Myocyte (in vitro differentiated cells): ENCODE results near the gene KCTD4. TPM values are rescaled to one million over a fixed set of nuclear protein-coding genes. Genes with fewer than 3 reads are reported as not detected.
"Not testable (repeated sequence)": the region's sequence is repeated elsewhere in the genome, so short reads cannot be mapped to it uniquely, and the experiment has no call there.

Source experiments
- DNase-seq: peaks from one replicate; pipeline ENCODE4 v3.0.0-alpha.2; 2012; ENCODE audit warnings: low read depth
- total RNA-seq: library from RNA; depleted of rRNA; stranded (reverse); fragments of >200 nt; gene quantifications from 2 replicates; pipeline ENCODE4 v1.2.3, GENCODE V29; 2014

The KCTD4 gene
- total RNA-seq, 1 donor from 2014 or later, result not detected

DNA sequence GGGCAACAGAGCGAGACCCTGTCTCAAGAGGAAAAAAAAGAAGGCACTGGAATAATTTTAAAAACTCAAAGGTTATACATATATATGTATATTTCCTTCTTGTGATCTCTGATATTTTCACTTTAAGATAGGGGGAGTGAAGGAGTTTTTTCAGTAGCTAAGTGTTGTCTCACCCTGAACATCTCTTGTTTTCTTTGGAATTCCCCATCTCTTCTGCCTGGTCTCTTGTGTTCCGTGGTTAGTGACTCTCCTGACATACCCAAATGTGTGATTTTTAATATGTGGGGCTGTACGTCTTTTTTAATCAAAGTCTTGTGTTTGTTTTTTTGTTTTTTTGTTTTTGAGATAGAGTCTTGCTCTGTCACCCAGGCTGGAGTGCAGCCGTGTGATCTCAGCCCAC lies 15.3 kb upstream of the KCTD4 start:
- no peak for DNase-seq

DNA sequence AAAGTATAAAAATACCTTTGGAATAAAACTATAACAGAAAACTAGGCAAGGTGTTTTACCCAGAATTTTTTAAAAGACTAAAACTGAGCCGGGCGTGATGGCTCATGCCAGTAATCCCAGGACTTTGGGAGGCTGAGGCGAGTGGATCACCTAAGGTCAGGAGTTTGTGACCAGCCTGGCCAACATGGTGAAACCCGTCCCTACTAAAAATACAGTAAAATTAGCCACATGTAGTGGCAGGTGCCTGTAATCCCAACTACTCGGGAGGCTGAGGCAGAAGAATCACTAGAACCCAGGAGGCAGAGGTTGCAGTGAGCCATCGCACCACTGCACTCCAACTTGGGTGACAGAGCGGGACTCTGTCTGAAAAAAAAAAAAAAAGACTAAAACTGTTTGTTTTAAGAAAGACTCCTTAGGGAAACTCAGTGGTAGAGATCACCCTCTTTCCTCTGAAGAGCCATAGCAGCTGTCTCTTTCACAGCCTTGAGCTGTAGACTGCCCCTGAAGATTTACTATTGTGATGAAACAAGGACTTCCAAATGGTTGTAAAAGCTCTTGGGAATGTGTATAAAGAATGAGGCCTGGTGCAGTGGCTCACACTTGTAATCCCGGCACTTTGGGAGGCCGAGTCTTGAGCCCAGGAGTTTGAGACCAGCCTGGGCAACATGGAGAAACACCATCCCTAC lies 14.7 kb upstream of the KCTD4 start:
- peak; percentile 49 for DNase-seq

DNA sequence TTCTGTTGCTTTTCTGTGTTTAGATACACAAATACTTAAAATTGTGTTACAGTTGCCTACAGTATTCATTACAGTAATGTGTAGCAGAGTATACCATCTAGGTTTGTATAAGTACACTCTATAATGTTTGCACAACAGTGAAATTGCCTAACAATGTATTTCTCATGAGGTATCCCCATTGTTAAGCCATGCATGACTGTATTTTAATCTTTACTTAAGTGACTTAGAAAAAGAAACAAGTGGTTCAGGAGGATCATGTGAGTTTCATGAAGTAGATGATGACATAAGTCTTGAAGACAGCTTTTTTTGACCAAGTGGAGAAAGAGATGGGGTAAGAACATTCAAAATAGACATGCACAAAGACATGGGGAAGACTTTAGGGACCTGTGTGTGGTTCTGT lies 8.4 kb upstream of the KCTD4 start:
- peak; percentile 11 for DNase-seq

GRCh38 chr13:45208132-45208531 lies 7.3 kb upstream of the KCTD4 start:
- DNase-seq, result no peak

GRCh38 chr13:45207319-45207718 lies 6.5 kb upstream of the KCTD4 start:
- DNase-seq, result peak; percentile 49

DNA sequence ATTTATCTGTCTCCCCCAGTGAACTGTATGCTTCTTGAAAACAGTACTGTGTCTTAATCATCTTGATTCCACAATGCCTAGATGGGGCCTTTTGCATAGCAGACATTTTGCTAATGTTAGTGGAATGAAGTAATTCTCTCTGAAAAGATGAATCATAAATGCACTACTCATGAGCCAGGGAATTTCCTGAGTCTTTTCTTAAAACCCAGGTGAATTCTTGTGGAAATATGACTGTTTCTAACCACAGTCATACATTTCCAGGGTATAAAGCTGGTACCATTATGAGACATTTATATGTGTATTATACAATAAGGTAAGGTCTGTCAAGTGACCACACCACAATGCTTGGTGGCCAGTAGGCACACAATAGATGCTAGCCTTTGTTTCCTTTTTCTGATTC lies 5.5 kb upstream of the KCTD4 start:
- DNase-seq, result peak; percentile 72

DNA sequence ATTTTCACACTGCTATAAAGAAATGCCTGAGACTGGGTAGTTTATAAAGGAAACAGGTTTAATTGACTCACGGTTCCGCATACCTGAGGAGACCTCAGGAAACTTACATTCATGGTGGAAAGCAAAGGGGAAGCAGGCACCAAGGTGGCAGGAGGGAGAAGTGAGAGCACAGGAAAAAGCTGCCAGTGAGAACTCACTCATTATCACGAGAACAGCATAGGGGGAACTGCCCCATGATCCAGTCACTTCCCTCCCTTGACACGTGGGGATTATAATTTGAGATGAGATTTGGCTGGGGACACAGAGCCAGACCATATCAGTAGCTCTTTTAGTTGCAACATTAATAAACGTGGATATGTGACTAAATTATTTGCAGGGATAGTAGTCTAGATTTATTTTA lies 4.3 kb upstream of the KCTD4 start:
- DNase-seq, result no peak

- DNase-seq, result no peak
Observed at GRCh38 chr13:45199711-45200110, 1.1 kb downstream of the KCTD4 start.

GRCh38 chr13:45198924-45199323 lies 1.9 kb downstream of the KCTD4 start:
- DNase-seq, result no peak

- no peak for DNase-seq
Observed at GRCh38 chr13:45198041-45198440, 2.8 kb downstream of the KCTD4 start.

DNA sequence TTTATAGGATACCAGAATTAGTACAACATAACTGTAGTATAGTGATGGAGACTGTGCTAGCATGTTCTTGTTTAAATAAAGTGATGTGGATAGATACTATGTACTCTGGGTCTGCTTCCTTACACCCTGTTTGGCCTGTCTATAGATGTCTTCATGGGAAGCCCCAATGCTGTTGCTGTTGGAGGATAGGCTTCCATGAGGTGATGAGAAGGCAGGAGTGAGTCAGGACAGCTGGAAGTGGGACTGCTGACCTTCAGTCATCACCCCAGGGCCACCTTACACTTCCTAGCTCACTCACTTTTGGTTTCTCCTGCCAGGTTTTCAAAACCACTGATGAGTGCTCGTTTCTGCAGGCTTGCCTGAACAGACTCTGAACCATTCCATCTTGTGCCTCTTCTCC lies 4.2 kb downstream of the KCTD4 start:
- DNase-seq, result peak; percentile 34

DNA sequence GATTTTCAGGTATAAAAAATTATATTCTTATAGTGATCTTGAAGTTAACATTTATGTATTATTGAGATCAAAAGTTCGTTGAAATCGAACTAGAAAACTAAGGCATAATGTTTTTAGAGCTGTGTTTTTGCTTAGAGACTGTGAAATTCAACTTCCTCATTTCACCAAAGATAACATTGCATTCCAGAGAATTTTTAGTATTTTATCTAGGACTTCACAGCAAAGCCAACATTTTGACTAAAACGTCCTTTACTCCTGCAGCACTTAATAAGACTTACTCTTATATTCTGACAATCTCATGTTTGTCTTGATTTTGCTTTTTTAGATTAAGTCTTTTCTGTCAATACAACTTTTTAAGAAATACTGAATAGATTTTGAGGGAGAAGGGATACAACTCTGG lies 4.7 kb downstream of the KCTD4 start:
- no peak for DNase-seq

DNA sequence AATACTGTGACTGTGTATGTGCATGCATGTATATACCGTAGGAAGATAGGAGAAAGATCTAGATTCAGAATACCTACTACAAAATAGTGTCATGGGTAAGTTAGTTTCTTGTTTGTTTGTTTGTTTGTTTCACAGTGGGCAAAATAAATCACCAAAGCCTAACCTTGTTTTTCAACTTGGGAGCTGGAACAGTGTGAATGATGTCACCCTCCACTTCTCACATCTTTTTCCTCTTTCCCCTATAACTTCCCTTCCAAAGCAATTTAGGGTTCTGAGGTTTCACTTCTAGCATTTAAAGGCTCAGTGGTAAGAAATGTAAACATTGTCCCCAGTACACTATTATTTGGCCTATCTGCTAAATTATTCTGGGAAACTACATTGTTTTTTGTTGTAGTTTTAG lies 5.4 kb downstream of the KCTD4 start:
- DNase-seq, result no peak

DNA sequence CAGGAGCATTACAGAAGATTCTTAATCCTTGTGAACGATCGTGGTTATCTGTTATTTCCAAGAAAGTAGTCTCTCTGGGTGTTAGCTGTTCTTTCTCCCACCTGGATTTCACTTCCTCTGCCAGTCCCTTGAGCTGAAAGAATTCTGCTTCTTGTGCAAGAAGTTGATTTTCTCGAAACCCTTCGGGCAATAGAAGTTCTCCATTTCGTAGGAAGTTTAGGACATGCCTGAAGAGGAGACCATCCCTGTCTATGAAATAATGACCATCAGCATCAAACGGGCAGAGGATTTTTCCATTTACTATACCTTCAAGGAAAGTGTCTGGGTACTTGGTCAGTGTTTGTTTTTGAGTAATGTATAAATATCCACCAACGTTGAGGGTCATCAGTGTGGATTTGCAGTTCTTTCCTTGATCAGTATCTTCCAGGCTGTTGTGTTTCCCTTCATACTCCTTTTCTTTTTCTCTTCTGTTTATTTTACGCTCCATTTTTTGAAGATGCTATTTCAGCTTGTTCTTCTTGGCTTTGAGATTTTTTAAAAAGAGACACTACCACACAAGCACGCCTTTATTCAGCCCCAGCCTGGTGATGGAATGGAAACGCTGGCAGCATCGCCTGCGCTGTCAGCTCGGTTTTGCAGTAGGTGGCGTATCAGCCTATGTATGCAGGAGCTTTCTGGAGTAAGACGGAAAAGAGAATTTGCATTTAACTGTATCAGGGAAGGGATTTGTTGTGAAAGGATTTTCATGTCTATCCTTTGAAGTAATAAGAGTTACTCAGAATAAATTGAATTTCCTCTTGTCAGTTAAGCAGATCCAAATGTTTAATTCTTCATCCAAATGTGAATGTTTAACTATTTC lies 6.5 kb downstream of the KCTD4 start:
- DNase-seq, result no peak

- no peak for DNase-seq
Observed at GRCh38 chr13:45191874-45192273, 9.0 kb downstream of the KCTD4 start.

GRCh38 chr13:45189511-45189910 lies 11.3 kb downstream of the KCTD4 start:
- DNase-seq, result peak; percentile 79

GRCh38 chr13:45189077-45189476 lies 11.8 kb downstream of the KCTD4 start:
- DNase-seq, result not testable (repeated sequence)

- DNase-seq, result no peak
Observed at GRCh38 chr13:45185286-45185685, 15.6 kb downstream of the KCTD4 start.

GRCh38 chr13:45184693-45185092 lies 16.2 kb downstream of the KCTD4 start:
- no peak for DNase-seq

DNA sequence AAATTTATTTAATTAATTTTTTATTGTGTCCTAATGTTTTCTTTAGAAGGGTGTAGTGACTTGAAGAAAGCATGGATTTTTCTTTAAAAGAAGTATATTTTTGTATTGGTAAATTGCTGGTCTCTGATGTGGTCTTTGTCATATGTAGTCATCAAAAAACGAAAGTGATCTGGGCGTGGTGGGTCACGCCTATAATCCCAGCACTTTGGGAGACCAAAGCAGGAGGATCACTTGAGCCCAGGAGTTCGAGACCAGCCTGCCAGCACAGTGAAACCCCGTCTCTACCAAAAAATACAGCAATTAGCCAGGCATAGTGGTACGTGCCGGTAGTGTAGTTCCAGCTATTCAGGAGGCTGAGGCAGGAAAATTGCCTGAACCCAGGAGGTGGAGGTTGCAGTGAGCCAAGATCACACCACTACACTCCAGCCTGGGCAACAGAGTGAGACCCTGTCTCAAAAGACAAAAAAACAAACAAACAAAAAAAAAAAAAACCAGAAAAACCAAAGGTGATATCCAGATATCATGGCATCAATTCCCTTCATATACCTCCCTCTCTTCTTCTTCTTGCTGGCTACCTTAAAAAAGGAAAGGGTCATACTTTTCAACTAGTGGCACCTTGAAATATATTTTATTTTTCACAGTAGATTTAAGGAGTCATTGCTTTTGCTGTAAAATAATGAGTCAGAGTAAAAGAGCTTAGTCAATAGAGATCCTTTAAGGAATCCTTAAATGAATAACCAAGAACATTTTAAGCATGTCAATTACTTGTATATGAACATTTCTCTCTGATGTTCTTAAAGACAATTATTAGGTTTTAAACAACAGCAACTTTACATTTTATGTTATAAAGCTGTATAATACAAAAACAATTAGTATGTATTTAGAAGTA lies 19.9 kb downstream of the KCTD4 start:
- no peak for DNase-seq

- DNase-seq, result no peak
Observed at GRCh38 chr13:45180303-45180702, 20.5 kb downstream of the KCTD4 start.

- no peak for DNase-seq
Observed at GRCh38 chr13:45179428-45179827, 21.4 kb downstream of the KCTD4 start.
